GM12891 (cell line): ENCODE measurements around the gene CARD11.

ENCODE experiments used
- POLR2A ChIP-seq: IDR thresholded peaks from 2 replicates; pipeline ENCODE4 v1.6.1; 2011; ENCODE audit warnings: low read depth, low read length, control low read depth
- POLR2AphosphoS5 ChIP-seq: IDR thresholded peaks from 2 replicates; pipeline ENCODE4 v1.6.1; 2011; ENCODE audit warnings: low read depth, low read length, control low read depth
- POU2F2 ChIP-seq: IDR thresholded peaks from 2 replicates; pipeline ENCODE4 v1.6.1; 2011; ENCODE audit warnings: low read depth, mild to moderate bottlenecking, control low read depth, low read length, moderate library complexity
- TAF1 ChIP-seq: IDR thresholded peaks from 2 replicates; pipeline ENCODE4 v1.6.1; 2011; ENCODE audit warnings: low read depth, low read length, control low read depth

DNA sequence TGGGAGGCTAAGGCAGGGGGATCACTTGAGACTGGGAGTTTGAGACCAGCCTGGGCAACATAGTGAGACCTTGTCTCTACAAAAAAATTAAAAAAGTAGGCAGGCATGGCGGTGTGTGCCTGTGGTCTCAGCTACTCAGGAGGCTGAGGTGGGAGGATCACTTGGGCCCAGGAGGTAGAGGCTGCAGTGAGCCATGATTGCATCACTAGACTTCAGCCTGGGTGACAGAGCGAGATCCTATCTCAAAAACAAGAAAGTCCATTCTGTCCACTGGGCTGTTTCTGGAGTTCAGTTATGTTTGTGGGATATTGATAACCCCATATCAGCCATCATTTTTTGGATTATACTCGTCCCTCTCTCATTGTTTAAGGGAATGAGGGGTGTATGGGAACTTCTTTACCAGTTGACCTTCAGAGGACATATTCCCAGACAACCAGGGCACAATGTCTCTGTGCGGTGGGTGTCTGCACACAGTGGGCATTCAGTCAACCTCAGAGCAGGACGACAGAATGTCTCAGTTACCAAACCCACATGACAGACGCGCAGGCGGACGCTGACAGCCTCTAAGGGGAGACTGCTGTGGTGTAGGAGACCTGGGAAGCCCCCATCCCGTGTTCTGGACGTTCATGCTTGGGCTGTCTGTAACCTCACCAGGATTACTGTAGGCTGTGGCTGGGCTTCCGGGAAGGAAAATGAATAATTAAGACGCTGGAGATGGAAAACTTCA, 69.4 kb downstream of the CARD11 start:
- TF ChIP-seq POLR2A (no peak), POLR2AphosphoS5 (no peak), POU2F2 (no peak), TAF1 (no peak)
